IMR-90 (cell line): ENCODE data around the gene TMEM33. TPM values are rescaled to one million over a fixed set of nuclear protein-coding genes. Genes with fewer than 3 reads are reported as not detected.

ENCODE experiments used
- ATAC-seq: fragments of 200-7000 bp; cut with Tn5 transposase; 2 replicates; pipeline ENCODE4 v1.9.1; 2020; ENCODE audit warnings: low read depth, mild to moderate bottlenecking, moderate library complexity
- BruUV-seq: library from RNA; stranded (reverse); fragments of 400-500 nt; replicated peaks from 2 replicates; lab custom pipeline; 2021; lab: Mats Ljungman, UMichigan
- CTCF ChIA-PET: fragments of 300-600 bp; formaldehyde crosslinking; extraction: SDS; loops from one replicate; lab custom pipeline; 2021; ENCODE audit warnings: antibody characterized with exemption; lab: Yijun Ruan, JAX
- POLR2A ChIA-PET: fragments of 300-600 bp; sonication (Branson Sonifier 250); formaldehyde crosslinking; loops from one replicate; lab custom pipeline; 2022; ENCODE audit warnings: antibody characterized with exemption; ENCODE audit not compliant: unreplicated experiment; lab: Charles Lee
- DNase-seq: peaks from one replicate; pipeline ENCODE4 v3.0.0; 2013
- H2AFZ ChIP-seq: replicated peaks from 2 replicates; pipeline ENCODE3; 2013; ENCODE audit warnings: low read length, mild to moderate bottlenecking; ENCODE audit not compliant: poor library complexity
- H2AK5ac ChIP-seq: 2 replicates; pipeline ENCODE4 v1.6.1; 2013; ENCODE audit warnings: low read depth, low read length, inconsistent platforms
- H2AK9ac ChIP-seq: replicated peaks from 2 replicates; pipeline ENCODE3; 2013; ENCODE audit warnings: mild to moderate bottlenecking, low read depth, low read length, moderate library complexity; ENCODE audit not compliant: poor library complexity
- H2BK120ac ChIP-seq: 2 replicates; pipeline ENCODE4 v1.6.1; 2013; ENCODE audit warnings: low read depth, low read length, inconsistent platforms
- H2BK15ac ChIP-seq: 3 replicates; pipeline ENCODE4 v1.6.1; 2013; ENCODE audit warnings: low read depth, low read length, inconsistent platforms
- H2BK20ac ChIP-seq: 2 replicates; pipeline ENCODE4 v1.6.1; 2013; ENCODE audit warnings: low read depth, mild to moderate bottlenecking, inconsistent platforms, low read length, moderate library complexity
- H2BK5ac ChIP-seq: 2 replicates; pipeline ENCODE4 v1.6.1; 2013; ENCODE audit warnings: mild to moderate bottlenecking, low read depth, low read length, inconsistent platforms; ENCODE audit not compliant: poor library complexity, severe bottlenecking
- H3K14ac ChIP-seq: replicated peaks from 2 replicates; pipeline ENCODE4 v1.6.1; 2013; ENCODE audit warnings: low read depth, low read length, inconsistent platforms
- H3K18ac ChIP-seq: 2 replicates; pipeline ENCODE4 v1.6.1; 2013; ENCODE audit warnings: low read depth, low read length, control low read depth
- H3K23ac ChIP-seq: 2 replicates; pipeline ENCODE4 v1.6.1; 2013; ENCODE audit warnings: low read depth, low read length, inconsistent platforms
- H3K27ac ChIP-seq: 2 replicates; pipeline ENCODE4 v1.5.1; 2013; ENCODE audit warnings: mild to moderate bottlenecking, control low read depth, low read length; ENCODE audit not compliant: insufficient read depth
- H3K27me3 ChIP-seq: 2 replicates; pipeline ENCODE4 v1.6.1; 2013; ENCODE audit warnings: low read length; ENCODE audit not compliant: control insufficient read depth, insufficient read depth
- H3K36me3 ChIP-seq: 2 replicates; pipeline ENCODE4 v1.6.1; 2013; ENCODE audit warnings: low read length, mixed read lengths; ENCODE audit not compliant: control insufficient read depth, insufficient read depth
- H3K4ac ChIP-seq: 2 replicates; pipeline ENCODE4 v1.6.1; 2013; ENCODE audit warnings: low read depth, low read length, inconsistent platforms
- H3K4me1 ChIP-seq: 2 replicates; pipeline ENCODE4 v1.6.1; 2013; ENCODE audit warnings: low read length, mixed read lengths; ENCODE audit not compliant: control insufficient read depth, insufficient read depth
- H3K4me2 ChIP-seq: 2 replicates; pipeline ENCODE4 v1.6.1; 2013; ENCODE audit warnings: low read depth, mild to moderate bottlenecking, control low read depth, low read length, moderate library complexity
- H3K4me3 ChIP-seq: 2 replicates; pipeline ENCODE4 v1.5.1; 2013; ENCODE audit warnings: low read depth, mild to moderate bottlenecking, control low read depth, low read length, moderate library complexity; ENCODE audit not compliant: insufficient read depth
- H3K56ac ChIP-seq: 2 replicates; pipeline ENCODE4 v1.6.1; 2013; ENCODE audit warnings: low read length, inconsistent platforms; ENCODE audit not compliant: insufficient read depth; ENCODE audit errors: extremely low read depth
- H3K79me1 ChIP-seq, 2 experiments: 2 replicates each; pipeline ENCODE4 v1.6.1; 2013; ENCODE audit warnings: low read length in 2 of 2, inconsistent platforms in 1 of 2, low read depth in 1 of 2
- H3K9ac ChIP-seq: 2 replicates; pipeline ENCODE4 v1.6.1; 2013; ENCODE audit warnings: low read depth, low read length, control low read depth
- H3K9me1 ChIP-seq: 2 replicates; pipeline ENCODE4 v1.6.1; 2013; ENCODE audit warnings: low read length, inconsistent platforms; ENCODE audit not compliant: insufficient read depth
- H3K9me3 ChIP-seq: 2 replicates; pipeline ENCODE4 v1.6.1; 2013; ENCODE audit warnings: low read length; ENCODE audit not compliant: control insufficient read depth, insufficient read depth
- H4K20me1 ChIP-seq: 2 replicates; pipeline ENCODE4 v1.6.1; 2013; ENCODE audit warnings: low read length, inconsistent platforms; ENCODE audit not compliant: insufficient read depth
- H4K5ac ChIP-seq: 2 replicates; pipeline ENCODE4 v1.6.1; 2013; ENCODE audit warnings: mild to moderate bottlenecking, low read depth, low read length, control low read depth
- H4K8ac ChIP-seq, 2 experiments: 2 replicates each; pipeline ENCODE4 v1.6.1; 2013; ENCODE audit warnings: low read depth in 2 of 2, low read length in 2 of 2, control low read depth in 1 of 2, inconsistent platforms in 1 of 2
- H4K91ac ChIP-seq: 2 replicates; pipeline ENCODE4 v1.6.1; 2013; ENCODE audit warnings: low read depth, low read length, inconsistent platforms; ENCODE audit not compliant: insufficient read depth
- BHLHE40 ChIP-seq: fragments of 150-350 bp; IDR thresholded peaks from 2 replicates; pipeline ENCODE4 v1.6.1; 2016; ENCODE audit warnings: mild to moderate bottlenecking, low read depth, low read length
- CTCF ChIP-seq: conservative IDR thresholded peaks from 2 replicates; pipeline ENCODE4 v1.5.1; 2012; ENCODE audit warnings: mild to moderate bottlenecking, low read depth, low read length, improper control_type of control experiment
- FOS ChIP-seq: fragments of 150-350 bp; IDR thresholded peaks from 2 replicates; pipeline ENCODE4 v1.6.1; 2016; ENCODE audit warnings: low read depth, low read length
- MAFK ChIP-seq: IDR thresholded peaks from 2 replicates; pipeline ENCODE4 v1.6.1; 2012; ENCODE audit warnings: low read depth, low read length, improper control_type of control experiment
- MAZ ChIP-seq: IDR thresholded peaks from 2 replicates; pipeline ENCODE4 v1.6.1; 2012; ENCODE audit warnings: low read depth, mild to moderate bottlenecking, low read length, improper control_type of control experiment, moderate library complexity, borderline replicate concordance
- MXI1 ChIP-seq: IDR thresholded peaks from 2 replicates; pipeline ENCODE4 v1.6.1; 2012; ENCODE audit warnings: low read depth, mild to moderate bottlenecking, low read length, moderate library complexity, borderline replicate concordance
- POLR2A ChIP-seq: IDR thresholded peaks from 2 replicates; pipeline ENCODE4 v1.6.1; 2012; ENCODE audit warnings: mild to moderate bottlenecking, low read depth, low read length
- RCOR1 ChIP-seq: IDR thresholded peaks from 2 replicates; pipeline ENCODE4 v1.6.1; 2012; ENCODE audit warnings: mild to moderate bottlenecking, low read length, improper control_type of control experiment; ENCODE audit not compliant: insufficient replicate concordance
- RFX5 ChIP-seq: IDR thresholded peaks from 2 replicates; pipeline ENCODE4 v1.8.0; 2012; ENCODE audit warnings: low read depth, mild to moderate bottlenecking, low read length, moderate library complexity
- SMC3 ChIP-seq: fragments of 150-350 bp; IDR thresholded peaks from 2 replicates; pipeline ENCODE4 v1.6.1; 2016; ENCODE audit warnings: low read depth, mild to moderate bottlenecking, antibody characterized with exemption, low read length, moderate library complexity
- USF2 ChIP-seq: fragments of 150-350 bp; IDR thresholded peaks from 2 replicates; pipeline ENCODE4 v1.6.1; 2017; ENCODE audit warnings: mild to moderate bottlenecking, antibody characterized with exemption, low read length, low read depth
- WGBS, 2 experiments: methylation state at CpG; one replicate each; pipeline versions ENCODE4 v1.1.5 to v1.1.7; 2013; ENCODE audit warnings: missing lambda C conversion rate in 2 of 2; ENCODE audit not compliant: insufficient read length in 1 of 2; ENCODE audit errors: extremely low coverage in 2 of 2; 5-methylcytosine and 5-hydroxymethylcytosine counted together
- dilution Hi-C: fragments of 300-500 bp; cut with HindIII; formaldehyde crosslinking; loops from one replicate; pipeline ENCODE4 v1.14.3; 2018; ENCODE audit warnings: low sequenced_read_pairs; ENCODE audit not compliant: unreplicated experiment
- in situ Hi-C: fragments of 300-500 bp; cut with MboI; formaldehyde crosslinking; loops from 3 replicates; pipeline ENCODE4 v1.14.3; 2019; ENCODE audit warnings: low sequenced_read_pairs, inconsistent platforms, mixed read lengths
- intact Hi-C: fragments of 100-400 bp; cut with micrococcal nuclease; formaldehyde crosslinking; loops from 2 replicates; pipeline ENCODE4 v1.10.0; 2022
- polyA plus RNA-seq, 3 experiments: library from polyadenylated mRNA; depleted of rRNA; stranded (reverse); fragments of >200 nt; gene quantifications; 2 replicates each; pipeline ENCODE4 v1.2.3, GENCODE V29; 2012; ENCODE audit warnings: low replicate concordance in 1 of 3
- total RNA-seq: library from RNA; depleted of rRNA; stranded (reverse); fragments of >200 nt; gene quantifications from 2 replicates; pipeline ENCODE4 v1.2.3, GENCODE V29; 2012

Gene TMEM33
- total and polyA plus RNA-seq, 2 of the 4 experiments (the other 2 are of a cell fraction), result 23.6 to 45.5 TPM

- no peak within 1 kb of the TSS for H2BK5ac ChIP-seq
- H2BK120ac ChIP-seq, result no peak within 1 kb of the TSS
- H2AFZ ChIP-seq, result peak within 1 kb of the TSS; percentile 35
- 91% methylated on average over 9 of the region's 12 CpGs; no CpG with 5 or more reads in 1 of the 2 experiments for WGBS, 2 experiments
- dilution Hi-C loops (no loop called here), intact Hi-C loops (no loop called here), in situ Hi-C loops (no loop called here)
- H3K27me3 ChIP-seq, result no peaks in the 10 kb centered on the region
- H2AK9ac ChIP-seq, result no peak within 1 kb of the TSS
- no peak within 1 kb of the TSS for H3K56ac ChIP-seq
- H4K91ac ChIP-seq, result no peak within 1 kb of the TSS
- no peak within 1 kb of the TSS for H3K4ac ChIP-seq
- no peak within 1 kb of the TSS for H3K4me2 ChIP-seq
- no peaks in the 10 kb centered on the region for H4K20me1 ChIP-seq
- H3K18ac ChIP-seq, result no peak within 1 kb of the TSS
- peaks cover 4% of the 10 kb centered on the region; the same call in 1 of the 2 replicates for H3K4me1 ChIP-seq
- no peak within 1 kb of the TSS for H3K27ac ChIP-seq
- ChIA-PET CTCF (no interaction called here), POLR2A (no interaction called here)
- TF ChIP-seq SMC3 (no peak), MXI1 (no peak), USF2 (no peak), RFX5 (no peak), MAFK (no peak), CTCF (no peak), POLR2A (no peak), RCOR1 (no peak), BHLHE40 (no peak), MAZ (no peak), FOS (no peak)
- H3K4me3 ChIP-seq, result no peak within 1 kb of the TSS
- H3K9ac ChIP-seq, result no peak within 1 kb of the TSS
- no peak within 1 kb of the TSS for H2AK5ac ChIP-seq
- no peaks in the 10 kb centered on the region for H3K79me1 ChIP-seq
- no peak within 1 kb of the TSS for H3K14ac ChIP-seq
- no peaks in the 10 kb centered on the region for H3K9me3 ChIP-seq
- H3K9me1 ChIP-seq, result no peaks in the 10 kb centered on the region
- H3K36me3 ChIP-seq, result no peaks in the 10 kb centered on the region
- DNase-seq, result no peak
- no peak within 1 kb of the TSS for H3K23ac ChIP-seq
- no peak within 1 kb of the TSS for H4K8ac ChIP-seq
- H4K5ac ChIP-seq, result no peak within 1 kb of the TSS
- no peak within 1 kb of the TSS for H2BK20ac ChIP-seq
- no TSS peak for BruUV-seq
- H2BK15ac ChIP-seq, result no peak within 1 kb of the TSS
- ATAC-seq, result no peak
Measured at GRCh38 chr4:41981456-41981855, 46.2 kb downstream of the TMEM33 start, which contains the start of gene DCAF4L1. TSS of gene DCAF4L1 (plus strand) at chr4:41981756. CDS start at chr4:41981793, 37 bp downstream.
